Gastroesophageal sphincter (tissue), 4 donors: Measurements from ENCODE around the gene METAP1D. TPM values are rescaled to one million over a fixed set of nuclear protein-coding genes. Genes with fewer than 3 reads are reported as not detected.

Experiments used
- ATAC-seq: fragments of 150-250 bp; one replicate; pipeline ENCODE4 v1.9.1; 2016; ENCODE audit warnings: mild to moderate bottlenecking, moderate library complexity
- H3K27ac ChIP-seq, 4 donors: fragments of 200-600 bp; sonication (generic) in 3 of 4; 1 replicate in 3 of 4; 2 replicates in 1 of 4; pipeline ENCODE4 v1.5.1; 2016 to 2019
- H3K27me3 ChIP-seq: fragments of 200-600 bp; sonication (generic); one replicate; pipeline ENCODE4 v1.5.1; 2019
- H3K36me3 ChIP-seq, 2 donors: fragments of 200-600 bp; sonication (generic); one replicate each; pipeline ENCODE4 v1.5.1; 2019; ENCODE audit warnings: control low read depth in 1 of 2
- H3K4me1 ChIP-seq, 3 donors: fragments of 200-600 bp; sonication (generic); 1 replicate in 2 of 3; 2 replicates in 1 of 3; pipeline ENCODE4 v1.5.1; 2016 to 2019; ENCODE audit warnings: control low read depth in 2 of 3
- H3K4me3 ChIP-seq, 2 donors: fragments of 200-600 bp; sonication (generic); one replicate each; pipeline ENCODE4 v1.5.1; 2019; ENCODE audit warnings: mild to moderate bottlenecking in 1 of 2, moderate library complexity in 1 of 2
- H3K9me3 ChIP-seq, 3 donors: fragments of 200-600 bp; sonication (generic); one replicate each; pipeline ENCODE4 v1.5.1; 2017 to 2019; ENCODE audit warnings: control low read depth in 2 of 3
- CTCF ChIP-seq, 4 experiments: fragments of 200-600 bp in 2 of 4; fragments of 450-650 bp in 2 of 4; sonication (generic) in 1 of 4; IDR thresholded peaks; one replicate each; pipeline ENCODE4 v1.5.1; 2017 to 2019; ENCODE audit warnings: antibody characterized with exemption in 4 of 4, mild to moderate bottlenecking in 2 of 4, moderate library complexity in 2 of 4
- EP300 ChIP-seq: sonication (generic); formaldehyde crosslinking; IDR thresholded peaks from one replicate; pipeline ENCODE4 v1.6.1; 2017; ENCODE audit warnings: antibody characterized with exemption, mild to moderate bottlenecking
- POLR2A ChIP-seq, 2 donors: fragments of 450-650 bp; IDR thresholded peaks; one replicate each; pipeline ENCODE4 v1.6.1; 2017; ENCODE audit warnings: antibody characterized with exemption in 2 of 2, mild to moderate bottlenecking in 2 of 2, moderate library complexity in 1 of 2
- POLR2AphosphoS5 ChIP-seq: sonication (generic); formaldehyde crosslinking; IDR thresholded peaks from one replicate; pipeline ENCODE4 v1.6.1; 2017; ENCODE audit warnings: antibody characterized with exemption
- WGBS, 2 donors: methylation state at CpG; one replicate each; pipeline ENCODE4 v1.1.5; 2018; ENCODE audit warnings: low coverage in 1 of 2; 5-methylcytosine and 5-hydroxymethylcytosine counted together
- total RNA-seq, 4 donors: library from RNA; depleted of rRNA; stranded (reverse); fragments of >200 nt; gene quantifications; one replicate each; pipeline ENCODE4 v1.1.0, GENCODE V29; 2016

Gene METAP1D
- total RNA-seq, 4 donors from 2014 or later, result 1.8 to 9.2 (median 4.2) TPM

DNA sequence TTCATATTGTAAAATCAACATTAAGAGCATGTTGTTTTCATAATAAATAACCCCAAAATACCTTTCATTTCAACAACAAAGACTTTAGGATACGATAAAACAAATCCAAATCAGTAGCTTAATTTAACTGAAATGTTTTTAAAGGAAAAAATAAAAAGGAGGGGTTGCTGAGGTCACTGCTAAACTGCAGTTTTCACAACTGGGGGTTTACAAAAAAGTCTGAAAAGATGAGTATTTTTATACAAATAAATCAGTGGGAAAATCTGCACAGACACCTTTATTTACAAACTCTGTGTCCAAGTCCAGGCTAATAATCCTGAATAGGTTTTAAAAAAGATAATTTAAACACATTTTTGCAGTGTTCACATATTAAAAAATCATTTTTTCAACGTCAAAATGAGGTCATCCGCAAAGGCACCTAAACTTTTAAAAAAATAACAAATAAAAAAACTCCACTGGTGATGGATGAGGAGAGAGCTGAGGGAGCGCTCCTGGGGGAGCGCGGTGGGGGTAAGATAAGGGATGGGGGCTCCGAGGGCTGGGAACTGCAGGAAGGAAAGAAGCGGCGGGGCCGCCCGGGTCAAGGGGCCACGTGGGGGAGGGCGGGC lies 99.8 kb downstream of the METAP1D start:
- Histone ChIP-seq H3K4me3 (peak overlapping the region in 1 of 2 donors; percentile 43), H3K4me1 (peaks cover 0 to 95% (median 69%) of the 10 kb centered on the region in 3 donors), H3K27me3 (peaks cover 100% of the 10 kb centered on the region), H3K9me3 (no peaks in the 10 kb centered on the region), H3K27ac (peak overlapping the region in 1 of 4 donors; percentile 2), H3K36me3 (no peaks in the 10 kb centered on the region)
- TF ChIP-seq CTCF (IDR thresholded peaks at IDR 0.05) (no peak), POLR2A (IDR thresholded peaks at IDR 0.05) (no peak), POLR2AphosphoS5 (no peak), EP300 (no peak)
- 7 to 14% methylated on average over 2 to 10 of the region's 13 CpGs for WGBS, 2 donors
- no peak for ATAC-seq

DNA sequence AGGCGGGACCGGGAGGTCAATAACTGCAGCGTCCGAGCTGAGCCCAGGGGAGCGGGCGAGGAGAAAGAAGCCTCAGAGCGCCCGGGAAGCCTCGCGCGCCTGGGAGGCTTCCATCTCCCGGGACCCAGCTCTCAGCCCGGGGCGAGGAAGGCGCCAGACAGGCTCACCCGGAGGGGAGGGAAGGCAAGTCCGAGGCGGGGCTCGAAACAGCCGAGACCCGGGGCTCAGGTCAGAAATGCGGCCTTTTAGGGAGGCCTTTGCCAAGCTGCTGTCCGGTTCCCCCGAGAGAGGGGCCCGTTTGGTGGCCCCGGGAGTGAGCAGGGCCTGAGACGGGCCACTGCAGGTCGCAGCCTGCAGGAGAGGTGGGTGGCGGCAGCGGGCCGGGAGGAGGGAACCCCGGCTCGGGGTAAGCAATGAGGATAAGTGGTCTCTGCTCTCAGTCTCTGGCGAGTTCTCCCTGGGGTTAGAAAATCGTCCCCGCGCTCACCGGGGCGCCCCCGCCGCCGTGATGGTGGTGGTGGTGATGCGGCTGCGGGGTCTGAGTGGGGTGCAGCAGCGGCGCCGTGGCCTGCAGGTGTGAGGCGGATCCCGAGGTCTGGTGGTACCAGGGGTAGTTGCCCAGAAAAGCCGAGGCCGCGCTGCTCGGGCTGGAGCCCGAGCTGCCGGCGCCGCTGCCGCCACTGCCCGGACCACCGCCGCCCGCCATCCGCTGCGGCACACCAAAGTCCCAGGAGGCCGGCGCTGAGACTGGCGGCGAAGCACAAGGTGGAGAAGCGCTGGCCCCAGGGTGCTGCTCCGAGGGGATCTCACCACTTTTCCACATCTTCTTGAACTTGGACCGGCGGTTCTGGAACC lies 100.6 kb downstream of the METAP1D start:
- peaks cover 100% of the 10 kb centered on the region for H3K27me3 ChIP-seq
- no peaks in the 10 kb centered on the region for H3K36me3 ChIP-seq
- TF ChIP-seq CTCF (IDR thresholded peaks at IDR 0.05) (no peak), EP300 (no peak), POLR2AphosphoS5 (no peak), POLR2A (IDR thresholded peaks at IDR 0.05) (no peak)
- no peak overlapping the region for H3K4me3 ChIP-seq
- no peak for ATAC-seq
- peak overlapping the region in 1 of 4 donors; percentile 2 for H3K27ac ChIP-seq
- 7 to 31% methylated on average over 3 to 11 of the region's 72 CpGs for WGBS, 2 donors
- H3K4me1 ChIP-seq, result peaks cover 0 to 88% (median 61%) of the 10 kb centered on the region in 3 donors
- H3K9me3 ChIP-seq, result no peaks in the 10 kb centered on the region

DNA sequence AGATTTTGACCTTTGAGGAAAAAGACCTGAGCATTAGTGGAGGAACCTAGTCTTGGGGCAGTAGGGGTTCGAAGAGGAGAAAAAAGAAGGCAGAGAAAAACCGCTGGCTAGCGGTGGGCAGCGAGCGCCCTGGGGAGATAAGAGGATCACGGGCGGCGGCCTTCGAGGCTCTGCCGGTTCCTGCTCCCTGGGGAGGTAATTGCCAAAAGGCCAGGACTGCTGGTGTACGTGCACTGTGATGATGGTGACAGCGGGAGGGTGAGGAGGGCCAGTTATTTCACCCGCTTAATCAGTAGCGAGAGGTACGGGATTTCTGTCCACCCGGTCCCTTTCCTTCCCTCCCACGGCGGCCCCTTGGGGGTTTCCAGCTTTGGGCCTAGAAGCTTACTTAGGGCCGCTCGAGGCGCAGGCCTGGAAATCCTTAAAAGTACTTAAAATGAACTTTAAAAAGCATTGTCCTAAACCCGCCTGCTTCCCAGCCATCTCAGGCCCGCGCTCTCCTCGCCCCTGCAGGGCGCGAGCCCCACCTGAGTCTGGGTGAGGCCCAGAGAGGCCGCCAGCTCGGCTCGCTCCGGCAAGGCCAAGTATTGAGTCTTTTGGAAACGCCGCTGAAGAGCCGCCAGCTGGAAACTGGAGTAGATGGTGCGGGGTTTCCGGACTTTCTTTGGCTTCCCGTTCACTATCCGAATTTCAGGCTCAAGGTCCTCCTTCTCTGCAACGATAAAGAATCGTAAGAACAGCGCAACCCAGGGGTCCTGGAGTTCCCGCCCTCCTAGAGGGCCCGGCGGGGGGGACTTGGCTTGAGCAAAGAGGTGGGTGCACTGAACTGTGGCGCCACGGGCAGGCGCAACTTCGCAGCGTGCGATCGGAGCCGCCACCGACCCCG lies 101.4 kb downstream of the METAP1D start:
- no peak for TF ChIP-seq POLR2A (IDR thresholded peaks at IDR 0.05)
- TF ChIP-seq POLR2AphosphoS5, result no peak
- TF ChIP-seq EP300, result no peak
- TF ChIP-seq CTCF (IDR thresholded peaks at IDR 0.05), result no peak
- Histone ChIP-seq H3K27ac (no peak overlapping the region), H3K9me3 (no peaks in the 10 kb centered on the region), H3K4me3 (peak overlapping the region in 1 of 2 donors; percentile 57), H3K4me1 (peaks cover 0 to 87% (median 57%) of the 10 kb centered on the region in 3 donors), H3K36me3 (no peaks in the 10 kb centered on the region), H3K27me3 (peaks cover 100% of the 10 kb centered on the region)
- ATAC-seq, result no peak
- WGBS, 2 donors, result 30% methylated on average over 14 of the region's 54 CpGs; no CpG with 5 or more reads in 1 of the 2 donors

GRCh38 chr2:172101821-172102390 lies 102.2 kb downstream of the METAP1D start:
- peak; percentile 11 for ATAC-seq
- no peaks in the 10 kb centered on the region for H3K9me3 ChIP-seq
- no peaks in the 10 kb centered on the region for H3K36me3 ChIP-seq
- no peak overlapping the region for H3K27ac ChIP-seq
- WGBS, 2 donors, result no CpG with 5 or more reads among the region's 36 CpGs
- peaks cover 100% of the 10 kb centered on the region for H3K27me3 ChIP-seq
- TF ChIP-seq POLR2AphosphoS5 (no peak), POLR2A (IDR thresholded peaks at IDR 0.05) (no peak), CTCF (IDR thresholded peaks at IDR 0.05) (no peak), EP300 (no peak)
- peaks cover 0 to 86% (median 53%) of the 10 kb centered on the region in 3 donors for H3K4me1 ChIP-seq
- peak overlapping the region; percentile 25 to 57 for H3K4me3 ChIP-seq
